Measurements from ENCODE around the gene SCGB2B2.
"Not testable (repeated sequence)": the region's sequence is repeated elsewhere in the genome, so short reads cannot be mapped to it uniquely, and the experiment has no call there.

Gene SCGB2B2, protein sequence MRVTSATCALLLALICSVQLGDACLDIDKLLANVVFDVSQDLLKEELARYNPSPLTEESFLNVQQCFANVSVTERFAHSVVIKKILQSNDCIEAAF

GRCh38 chr19:34676697-34677385 is at the start of gene SCGB2B2:
Gene SCGB2B2, minus strand, starts transcription at chr19:34677159. Its CDS starts 82,596 bp downstream, at chr19:34594563.
- DNase-seq, result no peak

DNA sequence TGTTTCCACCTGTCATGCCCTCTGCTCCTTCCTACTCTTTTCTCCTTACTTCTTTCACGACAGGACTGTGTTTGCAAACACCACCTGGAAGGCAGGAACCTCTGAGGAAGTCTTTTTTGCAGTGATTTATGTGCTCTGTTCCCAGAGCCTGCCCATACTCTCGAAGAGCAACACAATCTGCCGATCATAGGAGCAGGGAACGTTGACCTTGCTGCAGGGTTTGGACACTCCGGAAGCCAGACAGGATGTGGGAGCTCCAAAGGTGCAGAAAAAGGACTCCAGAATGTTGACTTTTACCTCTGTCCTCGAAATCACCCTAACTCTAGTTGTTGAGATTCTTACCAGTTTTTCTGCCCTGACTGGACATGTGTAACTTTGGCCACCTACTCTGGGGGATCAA is 48.4 kb upstream of the SCGB2B2 start:
- DNase-seq, result no peak

GRCh38 chr19:34722353-34722752 is 45.4 kb upstream of the SCGB2B2 start:
- DNase-seq, result no peak

- no peak for DNase-seq
Measured at GRCh38 chr19:34715357-34715756, 38.4 kb upstream of the SCGB2B2 start.

DNA sequence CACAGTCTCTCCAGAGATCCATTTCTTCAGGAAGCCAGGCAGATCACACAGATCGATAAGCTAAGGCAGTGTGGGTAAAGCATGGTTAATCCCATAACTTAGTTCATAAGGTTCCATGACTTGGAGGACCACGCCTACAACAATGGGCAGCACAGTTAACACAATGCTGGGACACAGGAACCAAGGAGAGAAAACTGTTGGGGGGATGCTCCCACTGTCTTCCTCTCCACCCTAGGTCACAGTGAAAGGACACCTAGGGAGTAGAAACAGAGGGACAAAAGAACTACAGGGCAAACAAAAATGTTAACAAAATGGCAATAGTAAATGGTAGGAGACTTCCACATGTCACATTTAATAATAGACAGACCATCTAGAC is 36.3 kb upstream of the SCGB2B2 start:
- no peak for DNase-seq

DNA sequence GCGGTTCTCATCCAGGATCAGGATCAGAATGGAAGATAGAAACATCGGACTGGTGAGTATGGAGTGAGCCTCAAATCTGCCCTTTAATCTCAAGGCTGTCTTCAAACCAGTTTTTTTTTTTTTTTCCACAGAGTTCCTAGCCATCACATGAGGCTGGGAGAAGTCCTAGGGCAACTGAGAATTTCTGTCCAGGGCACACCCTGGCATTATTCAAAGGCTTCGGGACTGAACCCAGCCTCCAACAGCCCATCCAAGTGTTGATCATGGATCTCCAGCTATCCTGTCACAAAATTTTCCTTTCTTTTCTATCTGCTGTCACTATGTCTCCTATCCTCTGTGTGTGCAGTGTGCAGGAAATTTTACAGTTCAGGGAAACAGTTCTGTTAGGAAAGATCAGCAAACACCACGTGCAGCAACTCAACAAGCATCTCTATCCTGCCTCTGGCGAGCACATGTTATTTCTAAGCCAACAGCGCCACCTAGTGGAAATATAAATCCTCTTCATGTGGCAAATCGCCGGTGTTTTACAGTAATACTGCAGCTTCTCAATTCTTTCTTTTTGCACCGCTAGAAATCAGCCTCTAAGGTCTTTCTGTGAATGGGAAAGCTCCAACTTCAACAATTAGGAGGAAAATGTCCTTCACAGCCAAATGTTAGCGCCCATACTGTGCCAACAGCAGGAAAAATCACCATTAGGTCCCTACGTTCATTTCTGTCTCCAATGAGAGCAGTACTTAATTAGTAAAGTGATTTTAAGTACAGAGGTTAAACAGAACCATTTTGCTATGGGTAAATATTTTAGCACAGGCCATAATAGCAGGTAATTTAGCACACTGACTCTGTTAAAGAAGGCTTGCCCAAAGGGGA is 35.7 kb upstream of the SCGB2B2 start:
- peak; percentile 57 for DNase-seq

DNA sequence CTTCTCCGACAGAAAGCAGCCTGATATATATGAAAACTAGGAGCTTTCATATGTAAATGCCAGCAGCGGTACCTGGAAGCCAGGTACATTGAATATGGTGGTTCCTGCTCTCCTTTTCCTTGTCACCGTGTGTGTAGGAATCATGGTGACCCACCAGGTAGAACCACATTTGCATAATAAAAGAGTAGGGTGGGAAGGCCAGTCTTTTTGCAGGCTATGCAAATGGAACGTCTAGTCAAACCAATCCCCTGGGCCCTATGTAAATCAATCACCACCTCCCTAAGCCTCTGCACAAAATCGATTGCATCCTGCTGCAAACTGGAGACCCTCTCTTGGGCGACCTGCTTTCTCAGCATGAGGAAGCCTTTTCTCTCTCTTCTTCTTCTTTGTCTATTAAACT is 34.9 kb upstream of the SCGB2B2 start:
- no peak for DNase-seq

GRCh38 chr19:34707661-34708060 is 30.7 kb upstream of the SCGB2B2 start:
- no peak for DNase-seq

GRCh38 chr19:34692549-34692948 is 15.6 kb upstream of the SCGB2B2 start:
- DNase-seq, result no peak

DNA sequence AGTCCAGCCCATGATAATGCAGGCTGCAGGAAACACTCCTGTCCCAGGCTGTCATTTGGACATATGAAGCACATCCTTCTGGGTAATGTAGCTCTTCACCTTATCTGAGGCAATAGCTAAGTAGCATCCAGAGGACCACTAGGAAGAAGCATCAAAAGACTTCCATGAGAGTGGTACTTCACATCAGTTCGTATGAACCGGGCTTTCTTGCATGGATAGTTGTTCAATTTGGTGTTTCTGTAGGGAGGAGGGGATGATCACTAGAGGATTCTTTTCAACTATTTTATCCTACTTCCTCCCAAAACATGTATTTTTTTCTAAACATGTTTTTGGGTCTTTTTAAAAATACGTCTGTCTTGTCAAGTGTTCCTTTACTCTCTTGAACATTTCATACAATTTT is 13.4 kb upstream of the SCGB2B2 start:
- DNase-seq, result no peak

- no peak for DNase-seq
Measured at GRCh38 chr19:34688592-34688991, 11.6 kb upstream of the SCGB2B2 start.

- DNase-seq, result no peak
Measured at GRCh38 chr19:34687348-34687747, 10.4 kb upstream of the SCGB2B2 start.

GRCh38 chr19:34686455-34686854 is 9.5 kb upstream of the SCGB2B2 start:
- no peak for DNase-seq

GRCh38 chr19:34685266-34685665 is 8.3 kb upstream of the SCGB2B2 start:
- DNase-seq, result not testable (repeated sequence)

- DNase-seq, result no peak
Measured at GRCh38 chr19:34681478-34681877, 4.5 kb upstream of the SCGB2B2 start.

DNA sequence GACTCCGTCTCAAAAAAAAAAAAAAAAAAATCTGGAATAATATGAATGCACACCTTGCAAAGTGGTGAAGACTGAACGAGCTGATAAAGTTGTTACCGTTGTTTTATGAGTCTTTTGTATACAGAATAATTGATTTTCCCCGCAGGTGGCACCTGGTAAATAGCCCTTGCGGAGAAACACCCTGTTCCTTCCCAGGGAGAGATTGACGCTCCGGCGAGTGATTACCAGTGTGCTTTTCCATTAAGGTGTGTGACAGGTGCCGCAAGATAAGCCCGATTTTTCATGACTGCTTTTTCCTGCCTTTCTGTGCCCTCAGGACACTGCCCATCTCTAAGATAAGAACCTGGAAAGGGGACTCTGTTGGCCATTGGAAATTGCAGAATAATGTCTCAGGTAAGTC is 1.5 kb upstream of the SCGB2B2 start:
- no peak for DNase-seq

DNA sequence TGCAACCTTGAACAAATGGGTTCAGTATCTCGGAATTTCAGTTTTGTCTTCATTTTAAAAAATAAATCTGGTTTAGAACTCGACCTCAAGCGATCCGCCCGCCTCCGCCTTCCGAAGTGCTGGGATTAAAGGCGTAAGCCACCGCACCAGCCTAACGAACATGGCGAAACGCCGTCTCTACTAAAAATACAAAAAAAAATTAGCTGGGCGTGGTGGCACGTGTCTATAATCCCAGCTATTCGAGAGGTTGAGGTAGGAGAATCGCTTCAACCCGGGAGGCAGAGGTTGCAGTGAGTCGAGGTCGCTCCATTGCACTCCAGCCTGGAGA is 1.1 kb upstream of the SCGB2B2 start:
- no peak for DNase-seq

- peak; percentile 92 for DNase-seq
Measured at GRCh38 chr19:34677386-34678084, 576 bp upstream of the SCGB2B2 start, which contains the start of gene ZNF302. Gene ZNF302, plus strand, starts transcription at chr19:34677678. Its CDS starts 1,127 bp downstream, at chr19:34678805.

- DNase-seq, result no peak
Measured at GRCh38 chr19:34675919-34676318, 1.0 kb downstream of the SCGB2B2 start.

- no peak for DNase-seq
Measured at GRCh38 chr19:34675250-34675649, 1.7 kb downstream of the SCGB2B2 start.

DNA sequence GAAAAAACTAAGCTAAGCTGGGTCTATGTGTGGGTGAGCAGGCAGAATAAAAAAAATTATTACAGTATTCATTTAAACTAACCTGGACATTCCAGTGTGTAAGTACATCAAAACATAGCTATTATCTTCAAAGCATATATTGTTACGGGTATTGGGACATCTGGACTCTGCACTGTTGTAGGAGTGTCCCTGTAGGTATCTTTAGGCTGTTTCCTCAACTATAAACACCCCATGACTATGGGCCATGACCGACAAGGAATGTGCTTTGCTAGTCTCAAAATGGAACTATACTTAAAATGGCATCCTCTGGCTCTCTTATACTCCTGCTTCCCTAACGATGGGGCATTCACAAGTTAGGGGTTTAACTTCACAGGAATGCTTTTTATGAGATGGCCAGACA is 3.4 kb downstream of the SCGB2B2 start:
- DNase-seq, result no peak

DNA sequence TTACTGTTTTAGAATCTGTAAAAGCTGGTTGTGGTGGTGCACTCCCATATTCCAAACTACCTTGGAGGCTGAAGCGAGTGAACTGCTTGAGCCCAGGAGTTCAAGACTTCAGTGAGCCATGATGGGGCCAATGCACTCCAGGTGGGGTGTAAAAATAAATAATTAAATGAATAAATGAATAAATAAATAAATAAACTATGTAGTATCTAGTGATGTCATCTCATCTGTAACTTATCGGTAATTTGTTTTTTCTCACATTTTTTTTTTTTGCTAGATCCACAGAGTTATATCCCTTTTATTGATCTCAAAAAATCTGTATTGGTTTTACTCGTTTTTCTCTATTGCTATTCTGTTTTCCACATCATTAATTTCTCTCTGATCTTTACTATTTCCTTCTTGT is 5.0 kb downstream of the SCGB2B2 start:
- DNase-seq, result no peak

- no peak for DNase-seq
Measured at GRCh38 chr19:34669305-34669704, 7.7 kb downstream of the SCGB2B2 start.

- not testable (repeated sequence) for DNase-seq
Measured at GRCh38 chr19:34668690-34669089, 8.3 kb downstream of the SCGB2B2 start.

Data from T1000 (cell line).